Measurements from ENCODE around the gene TMEM203. TPM values are rescaled to one million over a fixed set of nuclear protein-coding genes. Genes with fewer than 3 reads are reported as not detected.

TMEM203 gene
- total RNA-seq, 2 experiments from 2014 or later, result 42.9 to 58.2 TPM

GRCh38 chr9:137191245-137191644, 14.2 kb downstream of the TMEM203 start:
- no peak overlapping the region for H2AFZ ChIP-seq (ENCODE audit: low read length)
- no peaks in the 10 kb centered on the region for H3K9me3 ChIP-seq (ENCODE audit: low read length)
- ChIA-PET CTCF (ENCODE audit: unreplicated experiment) (interaction anchor here (0.6 kb wide), 1 partner anchor 15 kb away, joined by 6 read pairs; no protein-coding TSS in a partner anchor), POLR2A (no interaction called here)
- H3K36me3 ChIP-seq (ENCODE audit: insufficient read depth, low read length), result peaks cover 24% of the 10 kb centered on the region; the same call in 1 of the 2 replicates
- no peak for DNase-seq (ENCODE audit: low spot score)
- H3K9me2 ChIP-seq (ENCODE audit: insufficient read depth, low read length), result no peaks in the 10 kb centered on the region
- no peak overlapping the region for H3K4me2 ChIP-seq (ENCODE audit: low read length)
- intact Hi-C loops (cut with micrococcal nuclease; ENCODE audit: unreplicated experiment), result no loop called here
- no peak overlapping the region for H3K4me3 ChIP-seq (ENCODE audit: low read depth, low read length, poor library complexity, severe bottlenecking)
- BruUV-seq (replicated peaks), result no TSS peak
- TF ChIP-seq CTCF (conservative IDR thresholded peaks at IDR 0.05; ENCODE audit: low read length) (no peak), EZH2phosphoT487 (IDR thresholded peaks at IDR 0.05; ENCODE audit: borderline replicate concordance, low read depth, low read length) (no peak)
- peaks cover 26% of the 10 kb centered on the region for H3K4me1 ChIP-seq (ENCODE audit: insufficient read depth, low read length, poor library complexity, severe bottlenecking)
- peaks cover 6% of the 10 kb centered on the region; the same call in 1 of the 2 replicates for H4K20me1 ChIP-seq (ENCODE audit: insufficient read depth, low read length)
- no peak overlapping the region for H3K27ac ChIP-seq (ENCODE audit: low read depth, low read length, poor library complexity, severe bottlenecking)
- H3K79me2 ChIP-seq (ENCODE audit: insufficient read depth, low read depth, low read length), result peaks cover 32% of the 10 kb centered on the region

GRCh38 chr9:137190315-137190856, 15.1 kb downstream of the TMEM203 start:
- Histone ChIP-seq H3K27ac (ENCODE audit: low read depth, low read length, poor library complexity, severe bottlenecking) (no peak overlapping the region), H3K4me2 (ENCODE audit: low read length) (peak overlapping the region; percentile 97), H2AFZ (ENCODE audit: low read length) (no peak overlapping the region), H3K79me2 (ENCODE audit: insufficient read depth, low read depth, low read length) (peaks cover 32% of the 10 kb centered on the region), H3K9me3 (ENCODE audit: low read length) (no peaks in the 10 kb centered on the region), H4K20me1 (ENCODE audit: insufficient read depth, low read length) (peaks cover 6% of the 10 kb centered on the region; the same call in 1 of the 2 replicates), H3K36me3 (ENCODE audit: insufficient read depth, low read length) (peaks cover 31% of the 10 kb centered on the region; the same call in 1 of the 2 replicates), H3K9me2 (ENCODE audit: insufficient read depth, low read length) (no peaks in the 10 kb centered on the region), H3K4me1 (ENCODE audit: insufficient read depth, low read length, poor library complexity, severe bottlenecking) (peaks cover 27% of the 10 kb centered on the region), H3K4me3 (ENCODE audit: low read depth, low read length, poor library complexity, severe bottlenecking) (peak overlapping the region; percentile 94)
- POLR2A ChIA-PET, result interaction anchor here (3.2 kb wide), 1 partner anchor 11 kb away, joined by 16 read pairs; the partner anchor contains the start of gene TPRN
- intact Hi-C loops (cut with micrococcal nuclease; ENCODE audit: unreplicated experiment), result no loop called here
- BruUV-seq (replicated peaks), result no TSS peak
- no peak for TF ChIP-seq CTCF (conservative IDR thresholded peaks at IDR 0.05; ENCODE audit: low read length)
- no peak for TF ChIP-seq EZH2phosphoT487 (IDR thresholded peaks at IDR 0.05; ENCODE audit: borderline replicate concordance, low read depth, low read length)
- CTCF ChIA-PET (ENCODE audit: unreplicated experiment), result interaction anchor here (1.3 kb wide), 1 partner anchor 61 kb away, joined by 5 read pairs; no protein-coding TSS in a partner anchor
- no peak for DNase-seq (ENCODE audit: low spot score)
